NCI-H774 (cell line): ENCODE measurements around the gene COX4I2.
"Not testable (repeated sequence)": the region's sequence is repeated elsewhere in the genome, so short reads cannot be mapped to it uniquely, and the experiment has no call there.

ENCODE experiments used
- DNase-seq: peaks from one replicate; lab custom pipeline; 2025; lab: John Stamatoyannopoulos, UW

COX4I2 gene

GRCh38 chr20:31654534-31654933, 16.8 kb downstream of the COX4I2 start:
- DNase-seq = no peak

GRCh38 chr20:31661625-31662371, 24.1 kb downstream of the COX4I2 start:
- peak; percentile 67 for DNase-seq

GRCh38 chr20:31662372-31662854, 24.7 kb downstream of the COX4I2 start:
- DNase-seq = no peak

- DNase-seq = no peak
These were observed 25.8 kb downstream of the COX4I2 start for GRCh38 chr20:31663524-31663837.

- DNase-seq = peak; percentile 72
These were observed 26.4 kb downstream of the COX4I2 start for GRCh38 chr20:31663838-31664695.

GRCh38 chr20:31664696-31665354, 27.1 kb downstream of the COX4I2 start:
- no peak for DNase-seq

GRCh38 chr20:31665753-31666152, 28.0 kb downstream of the COX4I2 start:
- DNase-seq = no peak

- DNase-seq = no peak
These were observed 28.7 kb downstream of the COX4I2 start for GRCh38 chr20:31666258-31667042.

- no peak for DNase-seq
These were observed 29.9 kb downstream of the COX4I2 start for GRCh38 chr20:31667315-31668285.

GRCh38 chr20:31668944-31669343, 31.2 kb downstream of the COX4I2 start:
- DNase-seq = not testable (repeated sequence)

- no peak for DNase-seq
These were observed 32.2 kb downstream of the COX4I2 start for GRCh38 chr20:31669876-31670275.

- DNase-seq = peak; percentile 45
These were observed 32.9 kb downstream of the COX4I2 start for GRCh38 chr20:31670371-31671228.

GRCh38 chr20:31671324-31671723, 33.6 kb downstream of the COX4I2 start:
- no peak for DNase-seq

- DNase-seq = no peak
These were observed 35.7 kb downstream of the COX4I2 start for GRCh38 chr20:31673435-31673834.

- no peak for DNase-seq
These were observed 36.3 kb downstream of the COX4I2 start for GRCh38 chr20:31673943-31674463.

GRCh38 chr20:31674895-31675827, 37.4 kb downstream of the COX4I2 start:
- DNase-seq = no peak

- no peak for DNase-seq
These were observed 38.3 kb downstream of the COX4I2 start for GRCh38 chr20:31675828-31676608.

GRCh38 chr20:31676609-31676989, 38.9 kb downstream of the COX4I2 start:
- no peak for DNase-seq
